Measurements from ENCODE around the gene COL21A1. TPM values are rescaled to one million over a fixed set of nuclear protein-coding genes. Genes with fewer than 3 reads are reported as not detected.

COL21A1 gene
- total RNA-seq, 1 donor from 2014 or later, result 1.9 TPM

DNA sequence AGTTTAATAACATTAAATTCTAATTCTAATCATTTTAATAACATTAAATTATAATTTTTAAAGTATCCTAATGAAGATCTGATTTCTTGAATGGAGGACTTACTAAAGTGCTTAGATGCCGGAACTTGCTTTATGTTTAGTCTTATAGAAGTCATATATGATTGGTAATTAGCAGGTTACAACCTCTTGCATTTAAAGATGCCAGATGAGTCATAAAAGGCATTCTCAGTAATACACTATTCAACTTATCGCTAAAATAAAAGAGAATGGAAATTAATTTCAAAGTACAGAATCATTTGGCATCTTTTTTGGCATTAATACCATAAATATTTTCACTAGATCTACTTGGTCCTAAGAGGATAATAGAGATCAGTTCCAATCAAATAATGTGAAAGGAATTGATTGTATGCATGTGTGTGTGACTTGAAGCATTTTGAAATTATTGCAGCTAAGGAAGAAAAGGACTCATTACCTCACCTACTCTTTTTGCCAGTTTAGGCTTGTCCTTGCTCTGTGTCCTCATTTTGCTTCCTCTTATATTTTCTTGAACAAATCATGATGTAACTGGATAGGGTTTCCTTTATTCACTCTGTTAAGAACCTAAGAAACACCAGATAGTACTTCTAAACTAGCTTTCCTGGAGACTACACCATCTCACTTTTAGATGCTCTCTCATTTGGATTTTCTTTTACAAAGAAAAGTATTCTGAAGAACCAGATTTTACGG is 2.7 kb downstream of the COL21A1 start:
- no peak for DNase-seq

DNA sequence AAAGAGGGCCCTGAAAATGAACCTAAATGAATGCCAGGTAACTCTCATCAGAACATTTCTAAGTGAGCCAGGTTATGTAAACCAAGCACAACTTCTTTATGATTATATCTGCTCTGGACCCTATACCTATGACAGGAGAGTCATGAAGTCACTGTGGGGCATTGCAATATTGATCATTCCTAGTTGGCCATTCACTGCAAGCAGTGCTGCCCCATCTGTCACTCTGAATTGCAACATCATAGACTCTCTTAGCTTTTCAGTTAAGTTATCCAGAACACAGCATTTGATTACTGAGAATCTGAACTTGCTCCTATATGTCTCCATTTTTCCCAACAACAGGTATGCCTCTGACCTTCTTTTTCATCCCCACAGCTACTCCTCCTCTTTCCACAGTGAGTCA is 3.3 kb downstream of the COL21A1 start:
- no peak for DNase-seq

DNA sequence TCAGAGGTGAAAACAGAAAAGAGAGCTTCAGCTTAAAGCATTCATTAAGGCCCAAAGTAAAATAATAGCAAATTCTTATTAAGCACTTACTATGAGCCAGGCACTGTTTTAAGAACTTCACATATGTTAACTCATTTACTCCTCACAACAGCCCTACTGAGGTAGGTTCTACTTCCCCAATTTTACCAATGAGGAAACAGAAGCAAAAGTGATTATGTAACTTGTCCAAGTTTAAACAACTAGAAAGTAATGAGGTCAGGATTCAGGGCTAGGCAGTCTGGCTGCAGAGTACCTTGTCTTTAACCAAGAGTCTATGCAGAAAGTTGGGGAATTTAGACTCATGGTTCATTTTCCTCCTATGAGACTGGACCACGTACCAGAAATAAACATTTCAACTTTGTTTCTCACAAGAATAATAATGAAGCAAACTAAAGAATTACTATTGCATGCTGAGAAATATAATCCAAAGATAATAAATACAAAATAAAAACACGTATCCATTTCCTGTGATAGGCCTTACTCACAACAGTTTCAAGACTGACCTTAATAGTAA is 3.8 kb downstream of the COL21A1 start:
- DNase-seq, result no peak

DNA sequence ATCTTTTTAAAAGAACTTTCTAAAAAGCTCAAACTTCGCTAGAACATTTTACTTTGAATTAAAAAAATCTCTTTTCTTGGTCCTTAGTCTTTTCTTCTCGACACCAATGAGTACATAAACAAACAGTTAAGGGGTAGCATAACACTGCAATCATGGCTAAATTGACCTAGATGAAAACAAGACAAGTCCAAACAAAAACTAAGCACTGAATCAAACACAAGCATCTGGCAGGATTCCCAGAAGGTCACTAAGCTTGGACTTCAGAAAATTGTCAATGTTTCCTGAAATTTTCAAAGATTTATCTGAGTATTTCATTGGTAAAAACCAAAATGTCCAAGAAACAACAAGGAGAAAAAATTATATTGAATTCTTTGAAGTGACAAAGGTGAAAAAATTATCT is 5.0 kb downstream of the COL21A1 start:
- DNase-seq, result no peak

DNA sequence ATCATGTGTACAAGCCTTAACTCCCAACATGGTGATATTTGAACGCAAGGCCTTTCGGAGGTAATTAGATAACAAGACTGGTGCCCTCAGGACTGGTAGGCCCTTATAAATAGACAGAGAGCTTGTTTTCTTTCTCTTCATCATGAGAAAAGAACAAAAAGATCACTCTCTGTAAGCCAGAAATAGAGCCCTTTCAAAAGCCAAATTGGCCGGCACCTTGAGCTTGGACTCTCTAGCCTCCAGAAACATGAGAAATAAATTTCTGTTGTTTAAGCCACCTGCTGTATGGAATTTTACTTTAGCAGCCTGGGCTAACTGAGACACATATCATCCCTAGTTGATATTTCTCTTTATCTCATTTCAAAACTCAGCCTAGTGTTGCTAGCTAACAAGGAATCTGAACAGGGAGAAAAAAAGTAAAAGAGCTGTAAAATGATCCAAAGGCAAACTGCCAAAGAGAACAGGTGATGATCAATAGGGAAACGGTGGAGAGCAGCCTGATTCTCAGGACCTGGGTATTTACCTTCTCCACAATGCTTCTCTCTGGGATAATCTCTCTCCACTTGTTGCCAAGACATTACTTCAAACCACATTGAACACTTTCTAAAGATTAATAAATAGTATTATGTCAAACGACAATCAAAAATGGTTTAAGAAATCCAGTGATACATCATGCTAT is 6.1 kb downstream of the COL21A1 start:
- DNase-seq, result no peak

DNA sequence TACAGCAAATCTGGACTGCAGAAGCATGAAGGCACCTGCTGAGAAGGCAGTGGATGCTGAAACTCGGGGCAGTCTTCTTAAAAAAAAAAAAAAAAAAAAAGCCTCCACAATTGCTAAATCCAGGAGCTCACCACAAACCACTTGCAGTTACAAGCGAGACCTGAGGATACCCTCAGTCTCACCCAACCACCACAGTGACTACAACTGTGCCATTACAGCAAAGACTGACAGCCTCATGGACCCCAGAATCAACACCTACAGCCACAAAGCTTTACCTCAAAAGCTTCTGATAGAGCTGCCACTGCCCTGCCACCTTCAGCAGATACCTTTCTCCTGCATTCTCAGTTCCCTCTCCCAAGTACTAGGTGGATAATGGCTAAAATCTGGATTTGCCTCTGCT is 9.0 kb downstream of the COL21A1 start:
- no peak for DNase-seq

DNA sequence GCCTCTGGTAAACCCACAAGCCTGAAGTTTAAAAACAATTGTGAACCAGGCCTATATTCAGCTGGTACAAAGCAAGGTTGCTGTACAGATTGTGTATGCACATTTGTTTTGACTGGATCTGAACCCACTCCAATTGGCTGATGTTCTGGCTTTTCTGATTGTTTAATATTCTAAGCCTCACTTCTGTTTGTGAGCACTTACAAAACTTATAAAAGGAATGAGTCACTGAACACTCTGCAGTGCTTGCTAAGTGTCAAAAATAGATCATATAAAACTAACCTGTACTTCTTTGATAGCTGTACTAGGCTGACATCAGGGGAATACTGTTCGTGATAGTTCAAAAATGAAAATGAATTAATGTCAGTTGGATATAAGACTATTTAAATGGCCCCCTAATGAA is 12.1 kb downstream of the COL21A1 start:
- no peak for DNase-seq

DNA sequence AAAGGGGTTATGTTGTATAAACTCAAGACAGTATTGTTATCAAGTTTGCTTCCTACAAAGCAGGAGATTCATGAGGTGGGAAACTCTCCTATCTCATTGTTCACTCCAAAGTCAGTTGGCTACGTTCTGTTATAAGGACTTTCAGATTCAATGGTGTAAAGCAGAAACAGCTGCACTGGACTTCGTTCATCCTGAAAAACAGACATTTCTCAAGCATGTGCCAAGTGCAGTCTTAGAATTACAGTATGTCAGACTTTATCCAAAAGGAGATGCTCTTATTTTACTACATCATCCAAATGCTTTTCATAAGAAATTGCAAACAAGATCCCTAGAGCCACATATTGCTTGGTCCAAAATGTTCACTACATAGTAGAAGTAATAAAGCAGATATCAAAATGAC is 14.9 kb downstream of the COL21A1 start:
- DNase-seq, result no peak

DNA sequence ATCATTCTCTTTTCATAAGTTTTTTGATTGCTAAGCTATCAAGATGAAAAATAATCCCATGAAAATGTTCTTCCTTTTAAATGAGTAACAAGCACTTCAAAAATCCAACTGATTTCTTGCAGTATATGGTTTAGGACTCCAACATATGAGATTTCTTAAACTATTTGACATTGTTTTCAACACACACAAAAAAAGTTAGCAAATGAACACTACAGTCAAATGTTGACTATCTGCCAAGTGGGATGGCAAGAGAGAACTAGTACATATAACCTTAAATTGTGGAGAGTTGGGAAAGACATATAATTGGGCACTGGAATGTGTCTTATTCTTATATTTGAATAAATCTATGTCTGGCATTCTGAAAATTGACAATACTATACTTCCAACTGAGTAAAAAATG is 15.6 kb downstream of the COL21A1 start:
- no peak for DNase-seq

DNA sequence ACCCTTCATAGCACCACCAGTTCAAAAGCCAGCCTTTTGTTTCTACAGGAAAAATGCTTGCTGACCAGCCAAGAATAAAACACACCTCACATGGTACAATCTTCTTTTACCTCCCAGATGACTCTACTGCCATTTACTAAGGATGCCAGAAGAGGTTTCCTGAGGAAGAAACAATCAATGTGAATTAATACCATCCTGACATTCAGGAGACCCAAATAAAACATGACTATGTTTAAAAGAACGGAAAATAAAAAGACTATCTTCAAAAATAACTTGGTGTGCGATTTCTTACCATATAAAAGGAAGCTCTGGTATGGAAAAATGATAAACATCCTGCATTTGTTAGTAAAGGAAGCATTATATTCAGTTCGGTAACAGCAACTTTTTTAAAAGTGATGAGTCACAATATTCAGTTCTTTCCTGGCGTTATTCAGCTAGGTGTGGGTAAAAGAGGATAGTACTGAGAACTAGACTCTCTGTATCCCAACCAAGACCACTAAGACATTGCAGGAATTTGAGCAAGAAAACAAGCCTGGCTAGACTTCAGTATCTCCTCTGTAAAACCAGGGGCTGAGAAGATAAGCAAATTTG is 16.3 kb downstream of the COL21A1 start:
- no peak for DNase-seq

DNA sequence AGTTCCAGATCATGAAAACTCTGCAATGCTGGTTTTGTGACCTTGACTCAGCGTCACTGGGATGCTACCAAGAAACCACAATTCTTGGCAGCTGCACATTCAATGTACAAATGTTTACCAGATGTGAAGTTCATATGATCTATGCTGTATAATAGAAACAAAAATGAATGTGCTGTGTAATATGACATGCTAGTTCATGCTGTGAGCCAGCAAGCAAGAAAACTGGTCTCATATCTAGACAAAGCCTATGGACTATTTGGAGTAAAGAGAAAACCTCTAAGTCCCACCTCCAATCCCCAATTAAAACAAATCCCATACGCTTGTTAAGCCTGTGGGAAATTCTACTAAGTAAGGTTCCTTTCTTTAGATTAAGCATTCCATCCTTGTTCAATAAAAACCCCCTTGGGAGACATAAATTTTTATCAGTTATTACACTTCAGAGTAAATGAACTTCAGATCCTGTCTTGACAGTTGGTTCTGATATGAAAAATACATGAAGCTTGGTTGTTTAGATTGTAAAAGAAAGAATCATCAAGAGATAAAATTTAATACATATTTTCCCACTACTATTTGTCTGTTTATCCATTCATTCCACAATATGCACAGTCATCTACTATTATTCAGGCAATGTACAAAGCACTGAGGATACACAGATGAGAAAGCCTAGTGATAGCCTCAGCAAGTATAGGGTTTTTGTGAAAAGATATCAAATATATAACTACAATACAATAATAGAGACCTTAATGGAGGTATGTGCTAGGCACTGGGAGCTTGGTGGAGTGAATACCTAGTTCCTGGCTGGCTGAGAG is 20.1 kb downstream of the COL21A1 start:
- no peak for DNase-seq

DNA sequence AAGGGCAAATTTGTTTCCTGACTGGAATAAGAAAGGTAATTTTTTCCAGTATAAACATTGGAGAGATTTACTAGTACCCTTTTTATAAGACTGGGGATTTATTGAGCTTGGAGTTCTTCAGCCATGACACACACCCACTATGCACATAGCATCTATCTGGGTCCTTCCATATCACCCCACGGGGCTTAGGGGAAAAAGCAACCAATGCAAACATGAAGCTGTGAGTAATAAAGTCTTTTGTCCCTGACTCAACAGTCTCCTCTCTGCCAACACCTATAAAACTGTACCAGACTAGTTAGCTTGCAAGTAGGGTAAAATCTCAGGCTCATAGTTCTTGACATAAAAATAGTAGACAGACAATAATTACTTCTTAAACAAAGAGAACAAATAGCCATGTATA is 23.4 kb downstream of the COL21A1 start:
- no peak for DNase-seq

DNA sequence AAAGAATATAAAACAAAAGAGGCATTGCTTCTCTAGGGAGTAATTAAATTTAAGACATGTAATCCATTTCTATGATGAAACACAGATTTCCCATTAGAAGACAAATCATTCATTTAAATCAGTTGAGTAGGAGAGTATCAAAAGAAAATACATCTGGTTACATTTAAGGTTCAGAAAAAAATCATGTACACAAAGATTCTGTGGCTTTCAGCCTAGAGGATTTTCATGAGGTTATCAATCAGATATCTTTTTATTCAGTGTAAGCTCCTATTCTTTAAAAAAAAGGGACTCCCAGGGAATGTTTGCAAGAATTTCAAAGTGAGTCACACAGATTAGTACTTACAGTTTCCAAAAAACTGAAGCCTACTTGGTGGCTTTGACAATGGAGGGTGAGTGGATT is 24.9 kb downstream of the COL21A1 start:
- DNase-seq, result no peak

DNA sequence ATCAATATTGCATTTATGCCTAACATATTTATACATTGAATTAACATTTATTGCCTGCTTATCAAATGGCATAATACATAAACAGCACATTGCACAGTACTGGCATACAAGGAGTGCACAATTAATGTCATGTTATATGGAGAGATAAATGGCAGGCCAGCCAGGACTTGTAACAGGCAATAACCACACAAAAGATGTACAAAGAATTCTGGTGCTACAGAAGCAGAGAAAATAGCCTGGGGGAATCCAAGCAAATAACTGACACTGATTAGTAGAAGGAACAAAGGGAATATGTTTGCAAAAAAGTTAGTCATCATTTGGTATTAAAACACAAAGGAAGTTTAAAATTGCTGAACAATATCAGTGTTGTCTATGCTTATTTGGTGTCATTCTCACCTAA is 27.3 kb downstream of the COL21A1 start:
- DNase-seq, result no peak

DNA sequence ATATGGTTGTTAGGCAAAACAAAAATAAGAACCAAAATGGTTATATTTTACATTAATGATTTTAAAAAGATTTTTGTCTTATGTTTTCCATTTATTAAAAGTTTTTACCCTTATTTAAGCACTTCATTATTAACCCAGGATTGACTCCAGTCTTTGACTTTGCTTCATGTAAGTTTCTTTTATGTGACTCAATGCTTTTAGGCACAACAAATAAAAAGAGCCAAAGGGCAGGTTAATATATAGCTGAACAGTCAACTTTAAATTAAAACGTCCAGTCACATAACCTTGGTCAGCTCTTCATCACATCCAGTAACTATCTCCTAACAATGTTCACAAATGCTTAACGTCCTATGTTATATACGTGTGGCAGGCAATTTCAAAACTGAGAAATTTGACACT is 32.7 kb downstream of the COL21A1 start:
- no peak for DNase-seq

DNA sequence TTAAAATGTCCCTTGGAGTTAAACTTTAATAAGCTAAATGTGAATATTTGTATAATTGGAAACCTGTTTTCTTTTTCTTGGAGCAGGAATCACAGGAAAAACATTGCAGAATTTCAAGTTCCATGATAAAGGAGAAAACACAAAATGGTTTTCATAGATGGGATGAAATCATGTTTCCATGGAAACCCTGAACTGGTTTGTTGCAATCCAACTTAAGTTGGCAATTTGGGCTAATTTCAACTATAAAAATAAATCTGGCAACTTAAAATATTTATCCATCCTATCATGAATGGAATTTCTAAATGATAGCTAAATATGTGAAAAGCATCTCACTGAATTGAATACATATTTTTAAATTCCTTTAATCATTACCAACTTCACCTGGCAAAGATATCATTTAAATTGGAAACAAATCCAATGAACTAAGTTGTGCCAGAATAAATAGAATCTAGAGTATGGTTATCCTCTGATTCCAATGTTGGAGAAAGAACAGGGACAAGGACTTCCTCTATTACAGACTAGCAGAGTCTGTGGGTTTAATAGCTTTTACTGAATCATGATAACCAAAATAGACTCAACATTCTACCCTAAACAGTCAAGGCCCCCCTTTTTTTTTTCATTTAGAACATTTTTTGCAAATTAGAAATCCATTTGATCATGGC is 33.2 kb downstream of the COL21A1 start:
- DNase-seq, result no peak

DNA sequence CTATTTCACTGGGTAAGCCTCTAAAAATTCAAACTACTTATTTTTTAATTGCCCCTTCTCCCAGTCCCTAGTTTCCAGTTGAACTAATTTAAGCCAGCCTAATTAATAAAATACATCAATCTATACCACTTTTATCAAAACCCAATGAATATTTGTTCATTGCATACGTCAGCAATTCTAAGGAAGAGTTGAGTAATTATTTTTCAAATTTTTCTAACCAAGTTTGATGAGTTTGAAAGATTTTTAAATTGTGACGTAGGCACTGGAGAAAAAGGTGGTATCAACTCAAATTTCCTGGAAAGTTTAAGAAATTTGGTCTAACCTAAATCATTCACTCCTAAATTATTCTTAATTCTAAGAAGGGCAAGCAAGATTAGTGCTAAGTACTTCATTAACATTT is 35.7 kb downstream of the COL21A1 start:
- DNase-seq, result no peak

DNA sequence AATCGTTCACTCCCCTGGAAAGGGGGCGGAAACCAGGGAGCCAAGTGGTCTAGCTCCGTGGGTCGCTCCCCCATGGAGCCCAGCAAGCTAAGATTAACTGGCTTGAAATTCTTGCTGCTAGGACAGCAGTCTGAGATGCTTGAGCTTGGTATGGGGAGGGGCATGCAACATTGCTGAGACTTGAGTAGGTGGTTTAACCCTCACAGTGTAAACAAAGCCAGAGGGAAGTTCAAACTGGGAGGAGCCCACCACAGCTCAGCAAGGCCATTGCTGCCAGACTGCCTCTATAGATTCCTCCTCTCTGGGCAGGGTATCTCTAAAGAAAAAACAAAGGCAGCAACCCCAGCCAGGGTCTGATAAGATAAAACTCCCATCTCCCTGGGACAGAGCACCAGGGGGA is 43.2 kb downstream of the COL21A1 start:
- no peak for DNase-seq

DNA sequence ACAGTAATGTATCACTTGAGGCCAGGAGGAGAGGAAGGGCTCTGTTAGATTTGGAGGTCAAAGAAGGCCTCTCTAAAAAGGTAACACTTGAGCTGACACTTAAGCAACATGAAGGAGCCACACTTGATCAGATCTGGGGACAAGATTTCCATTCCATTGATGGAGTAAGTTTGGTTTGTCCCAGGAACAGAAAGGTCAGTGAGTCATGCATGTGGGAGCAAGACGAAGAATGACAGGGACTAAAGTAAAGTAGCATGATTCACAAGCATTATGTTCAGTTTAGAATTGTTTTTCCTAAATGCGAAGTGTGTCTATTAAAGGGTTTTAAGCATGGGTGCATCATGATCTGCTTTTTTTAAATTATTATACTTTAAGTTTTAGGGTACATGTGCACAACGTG is 47.4 kb downstream of the COL21A1 start:
- DNase-seq, result no peak

DNA sequence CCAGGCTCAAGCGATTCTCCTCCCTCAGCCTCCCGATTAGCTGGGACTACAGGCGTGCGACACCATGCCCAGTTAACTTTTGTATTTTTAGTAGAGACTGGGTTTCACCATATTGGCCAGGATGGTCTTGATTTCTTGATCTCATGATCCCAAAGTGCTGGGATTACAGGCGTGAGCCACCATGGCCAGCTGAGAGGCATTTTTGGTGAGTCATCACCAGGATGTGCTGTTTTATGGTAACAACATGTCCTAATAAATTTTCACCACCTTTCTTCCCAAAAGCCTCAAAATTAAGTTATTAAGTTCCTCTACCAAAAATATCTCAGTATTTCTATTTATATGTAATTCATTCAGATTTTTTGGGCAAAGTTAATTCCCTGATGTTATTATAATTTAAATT is 53.5 kb downstream of the COL21A1 start:
- no peak for DNase-seq

DNA sequence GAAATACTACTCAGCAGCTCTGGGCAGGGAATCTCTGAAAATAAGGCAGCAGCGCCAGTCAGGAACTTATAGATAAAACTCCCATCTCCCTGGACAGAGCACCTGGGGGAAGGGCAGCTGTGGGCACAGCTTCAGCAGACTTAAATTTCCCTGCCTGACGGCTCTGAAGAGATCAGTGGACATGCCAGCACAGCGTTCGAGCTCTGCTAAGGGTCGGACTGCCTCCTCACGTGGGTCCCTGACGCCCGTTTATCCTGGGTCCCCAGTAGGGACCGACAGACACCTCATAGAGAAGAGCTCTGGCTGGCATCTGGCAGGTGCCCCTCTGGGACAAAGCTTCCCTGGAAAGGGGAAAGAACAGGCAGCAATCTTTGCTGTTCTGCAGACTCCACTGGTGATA is 59.0 kb downstream of the COL21A1 start:
- DNase-seq, result no peak

DNA sequence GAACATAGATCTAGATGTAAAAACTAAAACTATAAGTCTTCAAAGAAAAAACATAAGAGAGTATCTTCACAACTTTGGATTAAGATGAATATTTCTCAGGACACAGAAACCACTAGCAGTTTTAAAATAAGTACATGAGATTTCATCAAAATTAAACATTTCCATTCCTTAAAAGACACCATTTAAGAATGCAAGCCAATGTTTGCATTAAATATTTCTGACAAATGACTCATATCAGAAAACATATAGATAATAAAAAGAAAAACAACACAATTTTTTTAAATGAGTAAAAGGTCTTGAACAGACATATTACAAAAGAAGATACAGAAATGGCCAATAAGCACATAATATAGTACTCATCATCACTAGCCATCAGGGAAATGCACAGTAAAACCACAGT is 59.7 kb downstream of the COL21A1 start:
- DNase-seq, result no peak

Measured in occipital lobe (tissue), 2 donors.